ENCODE results near the gene SPOCK1.

DNA sequence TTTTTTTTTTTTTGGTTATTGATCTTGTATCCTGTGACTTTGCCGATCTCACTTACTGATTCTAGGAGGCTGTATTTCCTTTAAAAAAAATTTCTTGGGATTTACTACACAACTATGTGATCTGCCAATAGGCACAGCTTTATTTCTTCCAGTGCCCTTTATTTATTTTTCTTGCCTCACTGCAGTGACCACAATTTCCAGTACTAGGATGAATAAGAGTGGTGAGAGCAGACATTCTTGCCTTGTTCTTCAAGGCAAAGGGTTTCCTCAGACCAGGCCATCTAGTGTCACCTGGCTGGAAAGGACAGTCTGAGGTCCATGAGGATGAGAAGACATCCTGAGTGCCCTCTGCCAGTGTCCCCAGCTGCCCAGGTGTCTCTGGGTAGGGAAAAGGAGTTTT is 265.4 kb downstream of the SPOCK1 start:
- no peak for TF ChIP-seq EZH2 (IDR thresholded peaks at IDR 0.05)
- no peak for TF ChIP-seq POLR2AphosphoS5 (IDR thresholded peaks at IDR 0.05; ENCODE audit: borderline replicate concordance, low read depth, low read length)

All from SK-N-MC (cell line).